Measurements from ENCODE around the gene EFNA2.
A peak's percentile ranks its signal among the peaks of the same experiment; 100 is the strongest.

DNA sequence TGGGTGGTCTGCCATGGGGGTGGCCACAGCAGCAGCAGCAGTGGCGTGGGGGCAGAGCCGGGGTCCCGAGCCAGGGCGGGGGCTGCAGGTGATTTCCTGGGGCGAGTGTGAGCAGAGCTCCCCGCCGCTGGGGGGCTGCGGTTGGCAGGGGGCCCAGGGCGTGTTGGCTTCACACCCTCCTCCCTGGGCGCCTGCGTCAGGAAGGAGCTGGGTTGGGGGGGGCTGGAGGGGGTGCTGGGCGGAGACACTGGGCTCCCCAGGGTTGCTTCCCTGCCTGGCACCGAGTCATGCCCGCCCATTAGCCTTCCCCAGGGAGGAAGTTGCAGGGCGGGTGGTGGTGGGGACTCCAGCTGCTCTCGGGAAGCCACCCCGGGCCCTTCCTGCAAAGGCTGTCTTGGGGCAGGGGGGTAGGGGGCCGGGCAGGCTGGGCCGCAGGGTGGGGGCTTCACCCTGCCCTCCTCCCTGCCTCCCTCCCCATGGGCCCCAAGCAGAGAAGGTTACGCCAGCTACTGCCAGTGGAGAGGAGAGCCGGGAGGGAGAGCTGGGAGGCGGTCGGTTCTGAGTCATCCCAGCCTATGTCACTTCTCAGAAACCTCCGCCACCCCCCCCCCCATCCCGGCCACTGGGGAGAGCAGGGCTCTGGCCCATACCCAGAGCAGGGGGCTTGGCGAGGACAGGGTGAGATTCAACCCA, 32.7 kb upstream of the EFNA2 start:
- TF ChIP-seq, protein P1, sequence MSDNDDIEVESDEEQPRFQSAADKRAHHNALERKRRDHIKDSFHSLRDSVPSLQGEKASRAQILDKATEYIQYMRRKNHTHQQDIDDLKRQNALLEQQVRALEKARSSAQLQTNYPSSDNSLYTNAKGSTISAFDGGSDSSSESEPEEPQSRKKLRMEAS (CRISPR knock-in tag; IDR thresholded peaks at IDR 0.05) = no peak
- TF ChIP-seq IRF2 (CRISPR knock-in tag; IDR thresholded peaks at IDR 0.05; ENCODE audit: borderline replicate concordance, low read depth) (no peak), TEAD4 (CRISPR knock-in tag; IDR thresholded peaks at IDR 0.05) (no peak), ESRRA (CRISPR knock-in tag; IDR thresholded peaks at IDR 0.05; ENCODE audit: borderline replicate concordance) (no peak), SP1 (CRISPR knock-in tag; conservative IDR thresholded peaks at IDR 0.05) (no peak), GABPB1 (CRISPR knock-in tag; IDR thresholded peaks at IDR 0.05) (peak; percentile 41)
- TF ChIP-seq, protein P2, sequence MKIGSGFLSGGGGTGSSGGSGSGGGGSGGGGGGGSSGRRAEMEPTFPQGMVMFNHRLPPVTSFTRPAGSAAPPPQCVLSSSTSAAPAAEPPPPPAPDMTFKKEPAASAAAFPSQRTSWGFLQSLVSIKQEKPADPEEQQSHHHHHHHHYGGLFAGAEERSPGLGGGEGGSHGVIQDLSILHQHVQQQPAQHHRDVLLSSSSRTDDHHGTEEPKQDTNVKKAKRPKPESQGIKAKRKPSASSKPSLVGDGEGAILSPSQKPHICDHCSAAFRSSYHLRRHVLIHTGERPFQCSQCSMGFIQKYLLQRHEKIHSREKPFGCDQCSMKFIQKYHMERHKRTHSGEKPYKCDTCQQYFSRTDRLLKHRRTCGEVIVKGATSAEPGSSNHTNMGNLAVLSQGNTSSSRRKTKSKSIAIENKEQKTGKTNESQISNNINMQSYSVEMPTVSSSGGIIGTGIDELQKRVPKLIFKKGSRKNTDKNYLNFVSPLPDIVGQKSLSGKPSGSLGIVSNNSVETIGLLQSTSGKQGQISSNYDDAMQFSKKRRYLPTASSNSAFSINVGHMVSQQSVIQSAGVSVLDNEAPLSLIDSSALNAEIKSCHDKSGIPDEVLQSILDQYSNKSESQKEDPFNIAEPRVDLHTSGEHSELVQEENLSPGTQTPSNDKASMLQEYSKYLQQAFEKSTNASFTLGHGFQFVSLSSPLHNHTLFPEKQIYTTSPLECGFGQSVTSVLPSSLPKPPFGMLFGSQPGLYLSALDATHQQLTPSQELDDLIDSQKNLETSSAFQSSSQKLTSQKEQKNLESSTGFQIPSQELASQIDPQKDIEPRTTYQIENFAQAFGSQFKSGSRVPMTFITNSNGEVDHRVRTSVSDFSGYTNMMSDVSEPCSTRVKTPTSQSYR (CRISPR knock-in tag; IDR thresholded peaks at IDR 0.05) = no peak
- TF ChIP-seq, protein P3, sequence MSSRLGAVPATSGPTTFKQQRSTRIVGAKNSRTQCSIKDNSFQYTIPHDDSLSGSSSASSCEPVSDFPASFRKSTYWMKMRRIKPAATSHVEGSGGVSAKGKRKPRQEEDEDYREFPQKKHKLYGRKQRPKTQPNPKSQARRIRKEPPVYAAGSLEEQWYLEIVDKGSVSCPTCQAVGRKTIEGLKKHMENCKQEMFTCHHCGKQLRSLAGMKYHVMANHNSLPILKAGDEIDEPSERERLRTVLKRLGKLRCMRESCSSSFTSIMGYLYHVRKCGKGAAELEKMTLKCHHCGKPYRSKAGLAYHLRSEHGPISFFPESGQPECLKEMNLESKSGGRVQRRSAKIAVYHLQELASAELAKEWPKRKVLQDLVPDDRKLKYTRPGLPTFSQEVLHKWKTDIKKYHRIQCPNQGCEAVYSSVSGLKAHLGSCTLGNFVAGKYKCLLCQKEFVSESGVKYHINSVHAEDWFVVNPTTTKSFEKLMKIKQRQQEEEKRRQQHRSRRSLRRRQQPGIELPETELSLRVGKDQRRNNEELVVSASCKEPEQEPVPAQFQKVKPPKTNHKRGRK (CRISPR knock-in tag; IDR thresholded peaks at IDR 0.05; ENCODE audit: borderline replicate concordance) = no peak

Measured in WTC11 (cell line).